ENCODE results near the gene GALNT9.

GRCh38 chr12:132188451-132188901 lies 140.9 kb downstream of the GALNT9 start:
- TF ChIP-seq CTCF (IDR thresholded peaks at IDR 0.05) (no peak), POLR2A (IDR thresholded peaks at IDR 0.05) (no peak)

Measured in right lobe of liver (tissue), 4 donors.